SK-N-SH (cell line): ENCODE data around the gene MPC1. TPM values are rescaled to one million over a fixed set of nuclear protein-coding genes. Genes with fewer than 3 reads are reported as not detected.

Experiments
- CTCF ChIA-PET: fragments of 300-600, 350-600 bp; formaldehyde crosslinking; extraction: SDS; loops from one replicate; lab custom pipeline; 2021; lab: Yijun Ruan, JAX
- POLR2A ChIA-PET: fragments of 350-600 bp; sonication (Branson Sonifier 250); formaldehyde crosslinking; extraction: SDS; loops from one replicate; lab custom pipeline; 2020; ENCODE audit warnings: antibody characterized with exemption, inconsistent platforms; lab: Yijun Ruan, JAX
- DNase-seq: peaks from one replicate; pipeline ENCODE4 v3.0.0; 2012
- H2AFZ ChIP-seq: fragments of 200-600 bp; sonication (generic); 2 replicates; pipeline ENCODE4 v1.8.1; 2016; ENCODE audit warnings: antibody characterized with exemption, mild to moderate bottlenecking, low read depth
- H3F3A ChIP-seq: fragments of 200-600 bp; sonication (generic); replicated peaks from 2 replicates; pipeline ENCODE3; 2016; ENCODE audit warnings: antibody characterized with exemption, mild to moderate bottlenecking; ENCODE audit not compliant: insufficient read depth
- H3K27ac ChIP-seq, 2 experiments: fragments of 200-500 bp in 1 of 2; fragments of 200-600 bp in 1 of 2; sonication (Bioruptor generic) in 1 of 2; sonication (generic), shearing (Covaris generic) in 1 of 2; 2 replicates each; pipeline versions ENCODE4 v1.5.1 to v1.6.1; 2014 to 2016; ENCODE audit warnings: low read depth in 2 of 2, inconsistent platforms in 1 of 2, low read length in 1 of 2, mild to moderate bottlenecking in 1 of 2, mixed read lengths in 1 of 2
- H3K27me3 ChIP-seq: fragments of 200-600 bp; sonication (generic), shearing (Covaris generic); 2 replicates; pipeline ENCODE4 v1.6.1; 2016; ENCODE audit warnings: mixed run types; ENCODE audit not compliant: insufficient read depth
- H3K36me3 ChIP-seq, 2 experiments: fragments of 200-500 bp in 1 of 2; fragments of 200-600 bp in 1 of 2; sonication (Bioruptor generic) in 1 of 2; sonication (generic) in 1 of 2; replicated peaks in 1 of 2; 2 replicates each; pipeline versions ENCODE3 to v1.5.1; 2014 to 2016; ENCODE audit warnings: low read length in 1 of 2, mild to moderate bottlenecking in 1 of 2; ENCODE audit not compliant: insufficient read depth in 2 of 2, control insufficient read depth in 1 of 2
- H3K4me1 ChIP-seq, 2 experiments: fragments of 200-500 bp in 1 of 2; fragments of 200-600 bp in 1 of 2; sonication (Bioruptor generic) in 1 of 2; sonication (generic), shearing (Covaris generic) in 1 of 2; 2 replicates each; pipeline versions ENCODE4 v1.5.1 to v1.6.1; 2014 to 2016; ENCODE audit warnings: low read depth in 1 of 2, low read length in 1 of 2, mixed run types in 1 of 2; ENCODE audit not compliant: insufficient read depth in 2 of 2, control insufficient read depth in 1 of 2
- H3K4me2 ChIP-seq: fragments of 200-600 bp; sonication (generic), shearing (Covaris generic); 2 replicates; pipeline ENCODE4 v1.6.1; 2017; ENCODE audit warnings: mixed run types
- H3K4me3 ChIP-seq, 2 experiments: fragments of 200-500 bp in 1 of 2; fragments of 200-600 bp in 1 of 2; sonication (Bioruptor generic) in 1 of 2; sonication (generic), shearing (Covaris generic) in 1 of 2; 2 replicates each; pipeline versions ENCODE4 v1.5.1 to v1.8.1; 2014 to 2016; ENCODE audit warnings: low read depth in 2 of 2, inconsistent platforms in 1 of 2, low read length in 1 of 2, mild to moderate bottlenecking in 1 of 2, mixed read lengths in 1 of 2, moderate library complexity in 1 of 2
- H3K79me2 ChIP-seq: fragments of 200-600 bp; sonication (generic); 2 replicates; pipeline ENCODE4 v1.8.1; 2017; ENCODE audit warnings: mild to moderate bottlenecking; ENCODE audit not compliant: insufficient read depth
- H3K9ac ChIP-seq: fragments of 200-600 bp; sonication (generic); 2 replicates; pipeline ENCODE4 v1.6.1; 2017; ENCODE audit warnings: mixed run types
- H3K9me2 ChIP-seq: fragments of 200-600 bp; sonication (generic); 2 replicates; pipeline ENCODE4 v1.6.1; 2017; ENCODE audit warnings: mixed run types
- H3K9me3 ChIP-seq: fragments of 200-600 bp; sonication (generic); 2 replicates; pipeline ENCODE4 v1.6.1; 2017; ENCODE audit warnings: mixed run types, mild to moderate bottlenecking, moderate library complexity
- H4K20me1 ChIP-seq: fragments of 200-600 bp; sonication (generic); 2 replicates; pipeline ENCODE4 v1.6.1; 2017; ENCODE audit warnings: mild to moderate bottlenecking, mixed run types; ENCODE audit not compliant: insufficient read depth
- EP300 ChIP-seq, 2 experiments: IDR thresholded peaks; 2 replicates each; pipeline versions ENCODE4 v1.4.0 to v1.6.1; 2012; ENCODE audit warnings: borderline replicate concordance in 1 of 2, low read depth in 1 of 2, low read length in 1 of 2
- FOSL2 ChIP-seq: IDR thresholded peaks from 2 replicates; pipeline ENCODE4 v1.4.0; 2012; ENCODE audit warnings: low read depth, mild to moderate bottlenecking, moderate library complexity, borderline replicate concordance
- FOXJ3 ChIP-seq: sonication (generic); formaldehyde crosslinking; IDR thresholded peaks from 2 replicates; pipeline ENCODE4 v1.5.1; 2020; ENCODE audit warnings: mild to moderate bottlenecking, missing genetic modification reagents
- GABPA ChIP-seq: IDR thresholded peaks from 2 replicates; pipeline ENCODE4 v1.4.0; 2012; ENCODE audit warnings: low read depth, mild to moderate bottlenecking
- GATA2 ChIP-seq: sonication (generic); formaldehyde crosslinking; IDR thresholded peaks from 2 replicates; pipeline ENCODE4 v1.5.0; 2020; ENCODE audit warnings: mild to moderate bottlenecking, missing genetic modification reagents
- JUND ChIP-seq: IDR thresholded peaks from 2 replicates; pipeline ENCODE4 v1.4.0; 2012
- MEF2A ChIP-seq: IDR thresholded peaks from 2 replicates; pipeline ENCODE4 v1.4.0; 2012; ENCODE audit warnings: low read depth, borderline replicate concordance
- NFIC ChIP-seq: IDR thresholded peaks from 2 replicates; pipeline ENCODE4 v1.4.0; 2012; ENCODE audit warnings: borderline replicate concordance
- NRF1 ChIP-seq: IDR thresholded peaks from 2 replicates; pipeline ENCODE4 v1.6.1; 2012; ENCODE audit warnings: low read depth, mild to moderate bottlenecking, low read length
- PBX3 ChIP-seq: IDR thresholded peaks from 2 replicates; pipeline ENCODE4; 2012
- RCOR1 ChIP-seq: fragments of 150-350 bp; IDR thresholded peaks from 2 replicates; pipeline ENCODE4 v1.6.1; 2017; ENCODE audit warnings: antibody characterized with exemption, low read length
- RXRA ChIP-seq: IDR thresholded peaks from 2 replicates; pipeline ENCODE4 v1.4.0; 2012; ENCODE audit warnings: low read depth, mild to moderate bottlenecking, borderline replicate concordance
- TCF12 ChIP-seq: IDR thresholded peaks from 2 replicates; pipeline ENCODE4 v1.4.0; 2012
- USF1 ChIP-seq: IDR thresholded peaks from 2 replicates; pipeline ENCODE4 v1.4.0; 2012; ENCODE audit warnings: low read depth, borderline replicate concordance
- WGBS: methylation state at CpG from one replicate; pipeline ENCODE4 v1.1.6; 2017; ENCODE audit warnings: low lambda C conversion rate; 5-methylcytosine and 5-hydroxymethylcytosine counted together
- polyA plus RNA-seq, 3 experiments: library from polyadenylated mRNA; depleted of rRNA; stranded (reverse); fragments of >200 nt; gene quantifications; 2 replicates each; pipeline ENCODE4 v1.2.3, GENCODE V29; 2012

Gene MPC1
- polyA plus RNA-seq, 1 of the 3 experiments (the other 2 are of a cell fraction), result 13.6 TPM

GRCh38 chr6:166405386-166405785 is 22.6 kb upstream of the MPC1 start:
- Histone ChIP-seq H3K79me2 (no peaks in the 10 kb centered on the region), H3F3A (no peaks in the 10 kb centered on the region), H3K9me2 (no peaks in the 10 kb centered on the region), H3K27me3 (no peaks in the 10 kb centered on the region), H4K20me1 (no peaks in the 10 kb centered on the region), H3K9ac (no peak overlapping the region), H2AFZ (no peak overlapping the region), H3K4me3 (no peak overlapping the region), H3K4me2 (no peak overlapping the region), H3K4me1 (peaks cover 0 to 21% of the 10 kb centered on the region in 2 experiments; a peak in 2 of 4 replicates), H3K9me3 (no peaks in the 10 kb centered on the region), H3K27ac (no peak overlapping the region), H3K36me3 (peaks cover 0 to 15% of the 10 kb centered on the region in 2 experiments)
- POLR2A ChIA-PET, result no interaction called here
- no peak for TF ChIP-seq RXRA
- TF ChIP-seq FOXJ3 (CRISPR knock-in tag), result no peak
- no peak for TF ChIP-seq MEF2A
- TF ChIP-seq USF1, result no peak
- TF ChIP-seq TCF12, result no peak
- no peak for TF ChIP-seq FOSL2
- TF ChIP-seq JUND, result no peak
- CTCF ChIA-PET, result interaction anchor here (1.0 to 1.1 kb wide), 2 partner anchors 9 to 129 kb away, joined by 3 read pairs; no protein-coding TSS in a partner anchor
- WGBS, result 53% methylated on average over 4 of the region's 7 CpGs
- no peak for DNase-seq

- 5% methylated on average over 6 of the region's 6 CpGs for WGBS
- DNase-seq, result peak; percentile 80
- CTCF ChIA-PET, result interaction anchor here (1.2 to 3.0 kb wide), 3 partner anchors 89 to 224 kb away, joined by 3 to 42 read pairs (median 4); no protein-coding TSS in a partner anchor
- H3F3A ChIP-seq, result no peaks in the 10 kb centered on the region
- H4K20me1 ChIP-seq, result no peaks in the 10 kb centered on the region
- H3K36me3 ChIP-seq, result no peaks in the 10 kb centered on the region
- H3K4me1 ChIP-seq, result peaks cover 0 to 21% of the 10 kb centered on the region in 2 experiments; a peak in 2 of 4 replicates
- H3K9me3 ChIP-seq, result no peaks in the 10 kb centered on the region
- POLR2A ChIA-PET, result interaction anchor here (0.6 kb wide), 1 partner anchor 36 kb away, joined by 5 read pairs; no protein-coding TSS in a partner anchor
- H3K4me2 ChIP-seq, result no peak overlapping the region
- H3K79me2 ChIP-seq, result no peaks in the 10 kb centered on the region
- H3K4me3 ChIP-seq, result no peak overlapping the region
- no peak overlapping the region for H3K9ac ChIP-seq
- H3K9me2 ChIP-seq, result no peaks in the 10 kb centered on the region
- peak; percentile 8; the same call in 1 of the 2 replicates for TF ChIP-seq PBX3
- TF ChIP-seq TCF12, result peak; percentile 76
- TF ChIP-seq NFIC, result peak; percentile 7; the same call in 1 of the 2 replicates
- TF ChIP-seq GATA2 (CRISPR knock-in tag), result peak; percentile 67
- no peak for TF ChIP-seq NRF1
- no peak for TF ChIP-seq RXRA
- 0 out of 2 replicates have a peak, but pooled peaks have one; percentile 7 for TF ChIP-seq FOXJ3 (CRISPR knock-in tag)
- peak; percentile 73; the same call in 1 of the 2 replicates for TF ChIP-seq RCOR1
- TF ChIP-seq GABPA, result no peak
- TF ChIP-seq EP300 (IDR thresholded peaks at IDR 0.05; ENCODE audit: borderline replicate concordance in 1 of 2, low read depth in 1 of 2, low read length in 1 of 2), result peak in 1 of 2 experiments; percentile 40; a peak in 1 of 4 replicates
- no peaks in the 10 kb centered on the region for H3K27me3 ChIP-seq
- peak overlapping the region; percentile 25 to 87; a peak in 2 of 4 replicates for H3K27ac ChIP-seq
- H2AFZ ChIP-seq, result no peak overlapping the region; the same call in 1 of the 2 replicates
Measured at GRCh38 chr6:166402582-166403277, 20.0 kb upstream of the MPC1 start.
